Measurements from ENCODE around the gene PKDREJ.

- TF ChIP-seq CTCF (IDR thresholded peaks at IDR 0.05) (no peak), POLR2AphosphoS5 (IDR thresholded peaks at IDR 0.05) (no peak)
Observed at GRCh38 chr22:46251816-46252380, 11.2 kb downstream of the PKDREJ start.
